HG03135 (cell line): ENCODE measurements around the gene GRIA1.

Experiments used
- ATAC-seq: cut with Tn5 transposase; IDR thresholded peaks from one replicate; pipeline ENCODE4 v1.9.1; 2021; ENCODE audit warnings: mild to moderate bottlenecking, moderate library complexity; ENCODE audit not compliant: unreplicated experiment

GRIA1 gene

DNA sequence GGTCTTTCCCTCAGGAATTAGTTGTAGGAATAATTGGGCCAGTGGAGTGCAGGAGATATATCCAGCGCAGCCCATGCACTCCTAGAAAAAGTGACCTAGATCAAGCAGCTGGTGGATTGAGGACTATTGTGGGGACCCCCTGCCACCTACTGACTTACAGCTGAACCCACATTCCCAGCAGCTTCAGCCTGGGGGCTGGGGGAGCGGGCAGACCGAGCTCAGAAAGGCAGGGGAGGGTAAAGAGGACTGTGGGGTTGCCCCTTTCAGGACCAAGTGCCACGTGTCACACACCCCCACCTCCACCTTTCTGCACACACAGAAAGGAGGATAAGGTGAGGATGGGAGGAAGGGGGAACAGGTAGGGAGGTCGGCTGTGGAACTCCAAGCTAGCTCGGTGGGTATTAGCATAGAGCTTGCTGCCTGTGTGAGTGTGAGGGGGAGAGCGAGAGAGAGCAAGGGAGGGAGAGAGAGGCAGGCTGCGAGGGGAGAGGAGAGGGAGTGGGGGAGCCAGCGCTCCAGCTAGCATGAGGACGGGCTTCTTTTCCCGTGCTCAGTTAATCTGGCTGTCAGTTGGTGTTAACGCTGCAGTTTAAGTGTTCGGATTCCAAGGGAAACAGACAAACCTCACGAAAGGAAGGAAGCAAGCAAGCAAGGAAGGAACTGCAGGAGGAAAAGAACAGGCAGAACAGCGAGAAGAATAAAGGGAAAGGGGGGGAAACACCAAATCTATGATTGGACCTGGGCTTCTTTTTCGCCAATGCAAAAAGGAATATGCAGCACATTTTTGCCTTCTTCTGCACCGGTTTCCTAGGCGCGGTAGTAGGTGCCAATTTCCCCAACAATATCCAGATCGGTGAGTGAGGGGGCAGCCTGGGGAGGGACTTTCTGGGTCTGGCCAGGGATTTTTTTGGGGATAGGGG is at the start of gene GRIA1:
Gene GRIA1 (plus strand): TSS at position 553 of the 920 bp plus-strand sequence.
- no peak for ATAC-seq

DNA sequence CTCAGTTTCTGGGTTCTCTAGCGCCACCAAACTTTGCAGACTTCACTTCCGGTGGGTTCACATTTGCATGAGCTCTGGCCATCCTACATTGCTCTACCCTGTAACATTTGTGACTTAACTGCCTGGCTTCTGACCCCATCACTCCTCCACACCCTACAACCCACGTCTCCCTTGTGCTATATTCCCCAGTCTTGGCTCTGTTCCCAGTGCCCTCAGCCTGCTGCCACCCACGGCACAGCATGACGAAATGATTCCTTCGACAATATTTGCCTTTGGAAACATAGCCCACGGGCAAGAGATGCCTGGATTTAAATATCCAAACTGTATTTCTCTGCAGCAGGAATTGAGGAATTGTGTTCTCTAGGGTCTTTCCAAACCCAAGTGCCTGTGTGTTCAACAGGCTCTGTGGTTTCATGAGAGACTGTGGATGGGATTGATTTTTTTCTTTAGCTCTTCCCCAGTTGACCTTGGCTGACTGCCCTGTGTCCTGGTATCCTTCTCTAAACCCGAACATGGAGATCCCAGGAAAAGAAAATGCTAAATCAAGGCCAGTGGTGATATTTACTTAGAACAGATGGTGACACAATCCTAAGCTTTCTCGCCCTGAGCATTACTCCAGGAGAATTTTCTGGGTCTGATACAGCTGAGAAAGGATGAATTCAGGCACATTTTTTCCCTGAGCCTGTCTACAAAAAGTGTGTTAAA is 44.4 kb upstream of the GRIA1 start:
- ATAC-seq, result no peak

DNA sequence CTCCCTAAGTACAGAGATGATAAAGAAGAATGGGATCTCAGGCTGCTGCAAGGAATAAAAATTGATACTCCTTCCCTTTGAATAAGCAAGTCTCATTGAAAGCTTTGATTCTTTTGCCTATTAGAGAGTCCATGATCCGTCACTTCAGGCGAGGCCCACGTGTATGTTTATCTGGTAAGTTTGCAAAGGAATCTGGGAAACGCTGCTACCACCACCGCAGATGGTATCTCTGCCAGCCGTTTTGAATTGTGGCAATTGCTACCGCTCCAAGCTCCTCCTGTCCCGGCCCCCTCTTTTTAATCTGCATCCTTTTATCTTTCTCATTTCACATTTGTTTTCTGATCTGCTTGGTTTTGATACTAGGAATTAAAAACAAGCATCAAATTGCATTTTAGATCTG is 42.9 kb upstream of the GRIA1 start:
- ATAC-seq, result no peak

DNA sequence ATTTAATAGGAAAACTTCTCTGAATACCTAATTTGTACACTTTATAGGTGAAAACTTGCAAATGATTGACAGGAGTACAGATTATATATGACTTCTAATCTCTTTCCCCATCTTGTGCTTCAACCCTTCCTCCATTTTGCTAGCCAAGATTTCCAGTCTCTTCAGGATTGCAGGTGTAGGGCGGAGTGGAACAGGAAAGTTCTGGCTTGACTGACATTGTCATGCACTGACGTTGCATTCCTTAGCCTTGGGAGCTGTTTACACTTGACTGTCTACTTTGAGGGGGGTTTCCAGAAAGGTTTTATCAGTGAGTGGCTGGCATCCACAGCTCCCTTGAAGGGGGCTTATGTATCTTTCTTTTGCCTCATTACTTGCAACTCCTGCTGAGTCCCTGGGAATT is 34.1 kb upstream of the GRIA1 start:
- ATAC-seq, result no peak

DNA sequence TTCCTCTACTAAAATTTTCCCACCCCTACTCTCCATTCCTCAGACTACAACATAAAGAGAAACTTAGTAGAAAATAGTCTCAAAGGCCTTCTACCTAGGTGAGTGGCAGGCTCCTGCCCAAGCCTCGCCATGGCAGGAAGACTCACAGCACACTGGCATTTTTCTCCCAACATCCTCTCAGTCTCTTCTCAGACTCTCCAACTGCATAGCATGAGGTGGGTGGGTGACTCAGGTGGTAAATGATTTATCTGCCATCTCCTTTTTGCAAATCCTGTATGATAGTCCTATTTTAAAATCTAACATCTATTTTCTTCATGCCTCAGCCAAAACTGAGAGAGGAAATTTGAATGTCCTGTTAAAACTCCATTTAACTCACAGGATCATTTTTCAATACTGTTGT is 33.5 kb upstream of the GRIA1 start:
- no peak for ATAC-seq

DNA sequence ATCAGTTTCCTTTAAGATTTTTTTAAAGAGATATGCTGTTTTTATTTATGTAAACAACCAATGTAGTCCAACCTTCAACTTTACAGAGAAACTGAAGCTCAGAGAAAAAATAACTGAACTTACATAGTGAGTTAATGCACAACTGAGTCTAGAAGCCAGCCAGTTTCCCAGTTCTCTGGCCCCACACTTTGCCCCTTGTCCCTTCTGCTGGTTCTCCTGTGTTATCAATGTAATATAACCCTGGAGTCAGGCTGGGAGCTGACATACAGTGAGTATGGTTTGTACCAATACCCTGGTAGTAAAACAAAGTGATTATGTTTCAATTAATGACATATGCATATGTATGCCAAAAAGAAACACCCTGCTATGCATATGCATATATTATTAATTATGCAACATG is 32.2 kb upstream of the GRIA1 start:
- no peak for ATAC-seq

DNA sequence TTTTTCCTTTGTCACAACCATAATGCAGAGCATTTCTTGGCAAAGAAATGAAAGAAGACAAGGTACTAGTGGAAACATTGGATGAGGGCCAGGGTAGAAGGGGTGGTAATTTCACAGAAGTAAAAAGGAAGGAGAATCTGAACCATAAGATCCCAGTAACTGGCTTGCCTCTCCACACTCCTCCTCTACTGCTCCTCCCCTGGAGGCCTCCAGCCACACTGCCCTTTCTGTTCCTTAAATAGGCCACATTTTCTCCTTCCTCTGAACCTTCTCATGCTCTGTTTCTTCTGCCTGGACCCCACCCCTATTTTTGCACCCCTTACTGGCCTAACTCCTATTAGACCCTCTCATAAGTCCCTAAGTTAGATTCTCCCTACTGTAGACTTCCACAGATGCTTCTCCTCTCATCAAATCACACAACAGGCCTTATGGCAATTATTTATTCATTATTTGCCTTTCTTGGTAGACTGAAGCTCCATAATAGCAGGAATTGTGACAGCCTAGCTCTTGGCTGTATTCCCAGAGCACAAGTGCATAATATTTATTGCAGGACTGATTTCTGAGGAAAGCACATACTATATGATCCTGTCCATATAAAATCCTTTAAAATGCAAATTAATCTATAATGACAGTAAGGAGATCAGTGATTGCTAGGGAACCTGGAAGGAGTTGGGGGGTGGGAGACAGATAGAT is 31.3 kb upstream of the GRIA1 start:
- no peak for ATAC-seq

DNA sequence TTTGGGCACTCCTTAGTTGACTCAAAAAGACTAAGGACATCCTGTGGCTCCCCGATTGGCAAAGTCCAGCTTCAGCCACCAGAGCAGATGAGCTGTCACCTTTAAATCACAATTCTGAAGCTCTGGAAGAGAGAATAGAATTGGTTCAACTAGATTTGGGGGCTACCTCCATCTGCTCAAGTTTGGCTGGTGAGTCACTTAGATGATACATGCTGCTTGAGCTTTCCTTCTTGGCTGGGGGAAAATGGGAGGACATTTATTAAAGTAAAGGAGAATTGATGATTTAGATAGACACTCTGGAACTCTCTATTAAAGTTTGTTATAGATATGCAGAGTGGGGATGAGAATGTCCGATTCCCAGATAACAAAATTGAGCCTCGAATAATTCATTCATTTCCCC is 30.0 kb upstream of the GRIA1 start:
- no peak for ATAC-seq

DNA sequence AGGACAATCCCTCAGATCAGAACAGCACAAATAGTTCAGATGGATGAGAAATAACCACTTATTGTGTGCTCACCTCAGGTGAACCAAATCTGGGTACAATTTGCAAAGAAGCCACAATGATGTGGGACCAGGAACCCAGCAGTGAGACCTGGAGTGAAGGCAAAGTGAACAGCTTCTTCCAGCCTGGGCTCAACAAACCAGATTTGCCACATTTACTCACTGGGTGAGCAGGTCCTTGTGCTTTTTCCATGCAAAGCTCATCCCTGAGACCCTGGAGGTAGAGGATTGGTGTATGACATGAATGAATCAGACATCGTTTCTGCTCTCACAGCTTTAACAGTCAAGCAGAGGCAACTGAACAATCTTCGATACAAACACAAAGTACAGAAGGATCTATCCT is 29.1 kb upstream of the GRIA1 start:
- ATAC-seq, result no peak

DNA sequence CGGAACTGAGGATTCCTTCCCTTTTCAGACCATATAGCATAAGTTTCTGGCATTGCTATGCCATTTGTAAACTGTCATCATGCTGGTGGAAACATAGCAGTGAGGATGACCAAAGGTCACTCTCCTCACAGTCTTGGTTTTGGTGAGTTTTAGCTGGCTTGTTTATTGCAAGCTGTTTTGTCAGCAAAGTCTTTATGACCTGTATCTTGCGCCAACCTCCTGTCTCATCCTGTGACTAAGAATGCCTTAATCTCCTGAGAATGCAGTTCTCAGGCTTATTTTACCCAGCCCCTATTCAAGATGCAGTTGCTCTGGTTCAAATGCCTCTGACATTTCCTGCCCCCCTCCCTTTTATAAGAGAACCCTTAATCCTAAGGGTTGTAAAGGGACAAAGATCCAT is 26.7 kb upstream of the GRIA1 start:
- no peak for ATAC-seq

DNA sequence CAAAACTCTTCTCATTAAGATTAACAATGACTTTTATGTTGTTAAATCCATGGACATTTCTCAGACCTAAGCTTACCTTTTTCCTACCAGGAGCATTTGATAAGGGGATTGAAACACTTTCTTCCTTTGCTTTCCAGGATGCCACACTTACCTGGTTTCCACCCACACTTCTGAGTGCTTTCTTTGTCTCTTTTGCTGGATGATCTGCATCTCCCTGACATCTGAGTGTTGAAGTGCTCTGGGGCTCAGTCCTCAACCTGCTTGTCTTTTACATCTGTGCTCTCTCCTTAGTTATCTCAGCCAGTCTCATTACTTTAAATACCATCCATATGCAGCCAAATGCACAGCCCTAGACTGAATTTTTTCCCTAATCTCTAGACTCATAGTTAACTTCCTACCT is 22.9 kb upstream of the GRIA1 start:
- no peak for ATAC-seq

DNA sequence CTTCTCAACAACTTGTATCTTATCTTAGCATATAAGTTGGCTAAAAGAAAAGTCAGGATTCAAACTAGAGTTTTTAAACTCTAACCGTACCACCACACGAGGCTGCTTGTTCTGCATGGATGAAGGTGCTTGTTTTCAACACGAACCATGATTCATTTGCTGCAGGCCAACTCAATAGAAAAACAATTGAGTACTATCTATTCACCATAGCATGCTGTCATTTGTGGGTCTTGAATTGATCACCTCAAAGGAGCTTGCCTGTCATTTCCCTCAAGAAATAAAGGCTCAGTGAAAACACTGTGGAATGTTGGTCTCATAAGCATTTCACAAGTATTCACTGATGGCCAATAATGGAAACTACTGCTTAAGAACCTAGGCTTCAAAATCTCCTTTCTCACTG is 21.0 kb upstream of the GRIA1 start:
- no peak for ATAC-seq

DNA sequence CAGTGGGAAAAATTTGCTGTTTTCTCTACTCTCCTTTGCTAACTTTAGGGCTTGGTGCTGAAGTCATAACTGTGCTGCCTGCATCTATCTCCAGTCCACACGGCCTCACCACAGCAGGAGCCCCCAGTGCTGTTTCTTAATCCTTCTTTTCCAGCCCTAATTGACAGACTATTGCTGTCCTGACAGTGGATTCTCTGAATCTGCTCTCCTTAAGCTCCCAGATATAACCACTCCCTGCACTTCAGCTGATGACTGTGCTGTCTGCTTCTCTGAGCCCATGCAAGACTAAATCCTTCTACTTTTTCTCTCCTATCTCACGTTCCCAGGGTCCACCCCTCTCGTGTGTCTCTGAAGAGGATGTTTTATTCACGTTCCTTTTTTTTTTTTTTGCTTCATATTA is 19.7 kb upstream of the GRIA1 start:
- ATAC-seq, result no peak

DNA sequence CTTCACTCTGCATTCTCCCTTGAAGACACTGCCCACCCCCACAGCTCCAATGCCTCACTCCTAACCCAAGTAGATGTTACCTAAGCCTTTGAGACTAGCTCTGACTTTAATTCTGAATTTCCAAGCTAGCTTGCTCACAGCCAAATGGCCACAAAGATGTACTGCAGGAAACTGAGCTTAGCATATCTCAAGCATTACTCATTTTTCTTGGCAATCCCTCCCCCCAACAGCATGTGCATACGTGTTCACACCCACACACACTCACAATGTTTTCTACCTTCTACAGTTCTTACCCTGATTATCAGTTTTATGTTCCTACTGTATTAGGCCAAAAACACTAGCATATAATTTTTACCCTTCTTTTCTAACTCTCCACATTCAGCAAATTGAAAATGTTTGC is 13.7 kb upstream of the GRIA1 start:
- no peak for ATAC-seq

DNA sequence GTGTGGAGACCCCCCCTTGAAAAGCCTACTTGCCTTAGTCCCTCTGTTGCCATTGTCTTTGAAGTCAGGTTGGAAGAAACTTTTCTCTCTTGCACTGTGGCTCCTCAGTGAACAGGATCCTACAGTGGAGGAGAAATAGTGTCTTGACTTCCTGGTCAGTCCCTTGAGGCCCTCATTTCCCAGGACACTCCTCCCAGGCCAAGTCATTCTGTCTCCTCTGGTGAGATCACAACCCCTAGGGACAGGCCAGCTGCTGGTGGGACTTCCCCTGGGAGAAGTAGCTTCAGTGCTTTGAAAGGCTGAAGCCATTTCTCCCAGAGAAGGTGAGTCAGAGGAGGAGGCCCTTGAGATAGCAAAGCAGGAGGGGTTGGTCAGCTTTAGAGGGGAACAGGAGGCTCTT is 10.1 kb upstream of the GRIA1 start:
- ATAC-seq, result peak; percentile 91

DNA sequence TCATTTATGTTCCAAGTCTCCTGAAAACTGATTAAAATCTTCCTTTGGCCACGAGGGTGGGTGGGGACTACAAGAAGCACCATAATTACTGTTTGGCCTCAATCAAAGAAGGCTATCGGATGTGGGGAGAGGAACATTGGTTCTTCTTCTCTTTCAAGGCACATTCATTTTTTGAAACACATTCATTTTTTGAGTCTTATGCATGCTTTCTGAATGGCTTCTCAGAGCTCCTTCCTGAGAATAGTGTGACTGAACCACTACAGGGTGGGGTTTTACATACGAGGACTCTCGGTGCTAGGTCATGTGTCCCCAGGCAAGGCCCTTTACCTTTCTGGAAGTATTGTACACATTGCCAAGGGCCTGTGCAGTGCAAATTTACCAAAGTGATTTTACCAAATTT is 7.0 kb upstream of the GRIA1 start:
- ATAC-seq, result no peak

DNA sequence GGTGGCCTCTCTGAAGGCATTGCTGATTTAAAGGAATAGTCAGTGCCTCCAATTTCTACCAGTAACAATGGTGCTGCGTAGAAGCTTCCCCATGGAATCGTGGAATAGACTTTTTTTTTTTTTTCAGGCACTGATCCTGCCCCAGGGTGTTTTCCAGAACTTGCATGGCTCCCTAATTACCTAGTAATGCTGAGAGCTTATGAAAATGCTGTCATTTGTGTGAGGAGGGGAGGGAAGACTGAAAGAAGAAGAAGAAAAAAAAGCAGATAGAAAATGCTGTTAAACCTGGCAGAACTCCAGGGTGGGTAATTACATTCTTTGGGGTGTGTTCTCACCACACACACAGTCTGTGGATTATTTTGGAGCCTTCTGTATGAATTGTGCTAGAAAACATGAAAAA is 4.8 kb upstream of the GRIA1 start:
- no peak for ATAC-seq

DNA sequence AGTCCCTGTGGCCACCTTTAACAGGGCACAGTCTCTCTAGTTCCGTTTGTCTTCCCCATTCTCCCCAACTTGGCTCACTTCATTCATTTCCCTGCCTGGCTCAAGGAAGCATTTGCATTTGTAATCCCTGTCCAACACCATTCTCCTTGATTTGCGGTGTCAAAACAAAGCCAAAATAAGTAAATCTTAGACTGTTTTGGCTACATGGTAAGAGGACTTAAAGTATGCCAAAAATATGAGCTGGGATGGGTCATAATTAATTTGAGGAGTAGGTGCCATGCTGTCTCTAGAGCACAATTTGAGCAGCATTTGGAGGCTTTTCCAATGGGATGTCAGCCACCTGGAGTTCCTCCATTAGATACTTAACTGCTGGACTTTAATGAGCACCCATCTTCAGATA is 3.7 kb upstream of the GRIA1 start:
- no peak for ATAC-seq

DNA sequence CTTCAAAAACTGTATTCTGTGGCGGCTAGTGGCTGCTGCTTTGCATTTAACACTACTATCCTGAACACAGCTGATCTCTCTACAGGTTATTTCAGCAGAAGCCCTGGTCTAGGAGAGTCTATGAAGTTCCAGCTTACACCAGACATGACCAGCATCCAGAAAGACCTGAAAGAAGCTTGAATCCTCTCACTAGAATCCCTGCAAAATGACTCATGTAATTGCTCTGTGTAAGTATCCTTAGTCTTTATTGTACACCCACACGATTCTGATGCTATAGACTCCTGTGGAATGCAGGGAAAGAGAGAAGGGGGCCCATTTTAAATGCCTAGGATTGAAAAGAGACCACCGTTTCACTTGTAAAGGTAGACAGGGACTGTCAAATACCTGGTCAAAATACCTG is 859 bp upstream of the GRIA1 start:
- ATAC-seq, result no peak

DNA sequence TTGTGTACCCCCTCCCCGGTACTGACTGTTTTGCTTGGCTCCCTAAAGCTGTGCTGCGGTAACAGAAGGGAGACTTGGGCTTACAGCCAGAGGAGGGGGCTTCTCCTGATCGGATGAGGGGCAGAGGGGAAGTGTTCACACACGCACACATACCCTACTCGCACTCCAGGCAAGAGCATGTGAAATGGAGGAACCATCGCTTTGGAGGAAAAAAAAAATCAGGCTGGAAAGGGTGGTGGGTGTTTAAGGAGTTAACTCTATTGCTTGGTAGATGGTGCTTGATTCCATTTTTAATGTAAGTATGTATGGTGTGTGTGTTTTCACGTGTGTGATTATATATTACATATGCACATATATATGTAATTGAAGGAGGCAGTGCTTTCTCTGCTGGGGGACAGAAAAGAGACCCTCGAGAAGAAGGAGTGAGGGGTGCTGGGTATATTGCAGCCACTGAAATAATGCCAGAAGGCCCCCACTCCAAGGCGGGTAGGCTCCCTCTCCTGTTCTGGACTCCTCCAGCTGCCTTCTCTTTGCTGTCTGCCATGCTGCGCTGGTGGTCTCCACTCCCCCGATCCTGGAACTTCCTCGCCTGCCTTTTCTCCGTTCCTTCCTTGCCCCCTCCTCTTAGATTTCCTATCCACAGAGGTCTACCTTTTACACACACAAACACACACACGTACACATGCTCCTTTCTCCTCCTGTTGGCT is 721 bp downstream of the GRIA1 start:
- ATAC-seq, result no peak

DNA sequence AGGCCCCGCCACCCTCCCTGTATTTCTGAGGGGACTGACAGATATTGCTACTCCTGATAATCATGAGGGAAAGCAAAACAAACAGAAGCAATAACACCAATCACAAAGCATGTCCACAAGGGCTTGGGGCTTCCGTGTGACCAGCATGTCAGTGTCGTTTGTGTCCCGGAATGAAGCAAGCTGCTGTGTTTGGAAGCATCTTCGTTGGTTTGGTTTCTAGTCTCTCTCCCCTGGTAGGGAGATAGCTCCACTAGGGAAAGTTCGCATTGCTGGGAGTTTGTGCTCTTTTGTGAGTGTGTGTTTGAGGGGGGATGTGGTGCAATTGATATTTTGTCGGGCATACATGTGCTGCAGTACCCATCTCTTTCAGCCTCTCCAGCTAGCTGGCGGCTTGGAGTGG is 1.4 kb downstream of the GRIA1 start:
- no peak for ATAC-seq
